Activated T-helper 2 cell treated with anti-CD3 and anti-CD28 coated beads, Interferon-gamma antibody, Interleukin-2, Interleukin-4, amounts not matched to agents 10 μg/mL and 5 μg/mL and 100 μg/mL, durations not matched to agents 14 hours and 24 hours and 36 hours (primary cell): ENCODE measurements around the gene KCNJ5. TPM values are rescaled to one million over a fixed set of nuclear protein-coding genes. Genes with fewer than 3 reads are reported as not detected.
A peak's percentile ranks its signal among the peaks of the same experiment; 100 is the strongest.

Experiments used
- DNase-seq: peaks from one replicate; pipeline ENCODE4 v3.0.0; 2021; ENCODE audit warnings: low spot score
- H3K27ac Mint-ChIP-seq: one replicate; pipeline ENCODE4 v1.8.0; 2021; ENCODE audit warnings: mixed read lengths
- H3K27me3 Mint-ChIP-seq: one replicate; pipeline ENCODE4 v1.8.0; 2021; ENCODE audit warnings: low read depth, mixed read lengths
- H3K36me3 Mint-ChIP-seq: one replicate; pipeline ENCODE4 v1.8.0; 2021; ENCODE audit warnings: low read depth, mixed read lengths
- H3K4me1 Mint-ChIP-seq: one replicate; pipeline ENCODE4 v1.8.0; 2021; ENCODE audit warnings: low read depth, mixed read lengths
- H3K4me3 Mint-ChIP-seq: one replicate; pipeline ENCODE4 v1.8.0; 2021; ENCODE audit warnings: low read depth, mild to moderate bottlenecking, moderate library complexity, mixed read lengths
- H3K9me3 Mint-ChIP-seq: one replicate; pipeline ENCODE4 v1.8.0; 2021; ENCODE audit warnings: mixed read lengths
- intact Hi-C: fragments of 100-400 bp; cut with micrococcal nuclease; formaldehyde crosslinking; loops from one replicate; pipeline ENCODE4 v1.15.1; 2023
- total RNA-seq: library from RNA; stranded (reverse); gene quantifications from 2 replicates; pipeline ENCODE4 v1.2.3, GENCODE V29; 2022

The KCNJ5 gene
- total RNA-seq, 1 donor from 2014 or later = not detected

DNA sequence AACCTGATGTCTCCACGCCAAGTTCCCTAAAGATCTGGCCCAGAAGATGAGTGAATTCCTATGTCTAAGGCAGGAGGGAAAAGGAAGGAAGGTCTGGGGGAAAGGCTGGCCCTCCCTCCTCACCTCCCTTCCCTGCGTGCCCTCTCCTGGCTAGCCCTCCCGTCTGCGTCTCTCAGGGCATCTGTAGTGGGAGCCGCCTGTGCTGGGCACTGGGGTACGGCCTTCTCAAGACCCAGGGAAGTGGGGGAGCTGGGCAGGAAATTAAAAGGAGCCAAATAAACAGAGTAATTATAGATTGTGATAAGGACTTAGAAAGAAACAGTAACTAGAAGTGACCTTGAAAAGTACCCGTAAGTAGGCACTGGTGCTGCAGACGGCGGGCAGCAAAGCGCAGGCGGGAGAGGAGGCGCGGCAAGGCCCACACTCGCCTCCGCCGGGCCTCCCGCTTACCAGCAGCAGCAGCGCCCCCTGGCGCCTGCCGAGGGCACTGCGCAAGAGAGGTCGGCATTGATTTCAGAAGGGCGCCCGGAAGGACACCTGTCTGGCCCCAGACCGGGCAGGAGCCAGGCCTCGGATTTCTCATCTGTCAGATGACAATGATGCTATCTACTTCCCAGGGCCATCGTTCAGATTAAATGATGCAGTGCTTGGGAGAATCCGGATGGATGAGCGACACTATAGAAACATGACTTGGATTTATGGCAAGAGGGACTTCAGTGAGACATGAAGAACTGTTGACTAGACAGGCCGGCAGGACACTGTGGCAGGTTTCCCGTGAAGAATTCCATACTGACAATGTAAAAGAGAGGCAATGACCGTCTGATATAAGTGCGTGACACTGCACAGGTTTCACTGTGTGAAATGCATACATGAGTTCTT, 31.4 kb upstream of the KCNJ5 start:
- Mint-ChIP-seq H3K4me3 (no peak overlapping the region), H3K4me1 (peaks cover 7% of the 10 kb centered on the region), H3K27ac (no peak overlapping the region), H3K36me3 (no peaks in the 10 kb centered on the region), H3K27me3 (peaks cover 19% of the 10 kb centered on the region), H3K9me3 (no peaks in the 10 kb centered on the region)
- intact Hi-C loops = loop anchor here (1.0 to 10.0 kb wide), 3 partner anchors 575 to 829 kb away; no protein-coding TSS in a partner anchor
- DNase-seq = peak; percentile 63

DNA sequence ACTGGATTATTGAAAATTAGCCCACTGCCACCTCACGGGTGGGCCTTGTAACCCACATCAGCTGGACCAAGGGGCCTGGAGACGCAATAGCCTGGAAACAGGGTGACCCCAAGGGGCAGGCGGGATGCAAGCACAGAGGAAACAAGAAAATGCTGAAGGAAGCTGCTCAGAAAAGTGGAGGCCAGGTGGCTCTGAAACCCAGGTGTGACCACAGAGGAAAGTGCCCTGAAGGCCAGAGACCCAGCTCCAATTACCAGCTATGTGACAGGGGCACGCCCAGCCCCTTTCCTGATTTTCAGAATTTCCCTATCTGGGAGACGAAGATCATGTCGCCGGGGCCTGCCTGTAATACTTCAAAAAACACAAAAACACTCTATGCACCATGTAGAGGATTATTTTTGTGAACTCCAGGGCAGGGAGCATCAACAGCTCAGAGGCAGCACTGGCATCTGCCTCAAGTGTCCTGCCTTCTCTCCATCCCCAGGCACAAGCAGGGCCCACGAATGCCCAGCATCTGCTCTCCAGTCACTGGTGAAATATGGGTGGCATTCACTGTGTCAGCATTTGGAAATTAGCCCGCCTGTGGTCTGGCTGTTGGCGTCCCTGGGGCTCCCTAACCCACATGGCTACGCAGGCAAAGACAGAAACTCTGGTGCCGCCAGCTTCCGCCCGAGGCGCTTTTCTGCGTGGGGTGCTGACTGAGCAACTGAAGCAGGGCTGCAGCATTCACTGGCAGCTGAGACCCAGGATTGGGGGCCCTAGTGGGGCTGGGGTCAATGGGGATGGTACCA, 30.4 kb upstream of the KCNJ5 start:
- Mint-ChIP-seq H3K9me3 (no peaks in the 10 kb centered on the region), H3K27me3 (peaks cover 20% of the 10 kb centered on the region), H3K27ac (no peak overlapping the region), H3K4me3 (no peak overlapping the region), H3K36me3 (no peaks in the 10 kb centered on the region), H3K4me1 (peaks cover 7% of the 10 kb centered on the region)
- intact Hi-C loops = loop anchor here (1.0 to 10.0 kb wide), 3 partner anchors 576 to 829 kb away; no protein-coding TSS in a partner anchor
- DNase-seq = no peak

GRCh38 chr11:128862406-128862805, 28.8 kb upstream of the KCNJ5 start:
- Mint-ChIP-seq H3K27me3 (peaks cover 14% of the 10 kb centered on the region), H3K4me1 (peaks cover 7% of the 10 kb centered on the region), H3K9me3 (no peaks in the 10 kb centered on the region), H3K4me3 (no peak overlapping the region), H3K27ac (no peak overlapping the region), H3K36me3 (no peaks in the 10 kb centered on the region)
- DNase-seq = no peak
- intact Hi-C loops = loop anchor here (10.0 kb wide), 2 partner anchors 578 to 628 kb away; no protein-coding TSS in a partner anchor

DNA sequence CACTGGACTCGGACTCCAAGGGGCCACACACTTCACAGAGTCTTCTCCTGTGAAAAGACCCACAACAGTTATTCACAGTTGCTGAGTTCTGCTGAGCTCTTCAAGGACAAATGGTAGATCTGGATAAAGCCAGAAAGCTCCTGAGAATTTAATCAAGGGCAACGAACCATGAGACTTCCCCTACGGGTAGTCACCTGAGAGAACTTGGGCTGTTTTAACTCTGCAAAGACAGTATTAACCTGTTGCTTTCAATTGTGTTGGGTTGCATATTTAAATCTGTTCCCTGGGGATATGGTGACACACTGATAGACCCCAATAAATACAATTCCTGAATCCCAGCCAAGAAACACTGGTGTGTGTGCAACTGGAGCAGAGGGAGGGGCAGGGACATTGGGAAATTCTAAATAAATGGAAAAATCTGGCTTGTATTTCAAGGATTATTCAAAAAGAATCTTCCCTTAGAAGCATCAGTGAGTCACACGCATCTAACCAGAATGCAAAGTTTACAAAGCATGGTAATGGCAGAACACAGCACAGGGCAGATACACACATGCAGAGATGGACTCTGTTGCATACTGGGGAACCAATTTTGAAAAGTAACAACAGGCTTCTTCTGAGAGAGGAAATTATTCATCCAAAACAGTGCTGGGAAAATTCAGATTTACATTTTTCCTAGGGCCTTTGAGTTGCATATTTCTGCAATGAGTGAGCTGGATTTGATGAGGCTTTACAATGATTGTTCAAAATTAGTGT, 28.1 kb upstream of the KCNJ5 start:
- no peak for DNase-seq
- intact Hi-C loops = loop anchor here (10.0 kb wide), 2 partner anchors 578 to 628 kb away; no protein-coding TSS in a partner anchor
- Mint-ChIP-seq H3K4me3 (no peak overlapping the region), H3K27ac (no peak overlapping the region), H3K36me3 (no peaks in the 10 kb centered on the region), H3K27me3 (peaks cover 13% of the 10 kb centered on the region), H3K4me1 (peaks cover 7% of the 10 kb centered on the region), H3K9me3 (no peaks in the 10 kb centered on the region)

GRCh38 chr11:128865490-128865889, 25.7 kb upstream of the KCNJ5 start:
- no peak overlapping the region for H3K4me3 Mint-ChIP-seq
- no peaks in the 10 kb centered on the region for H3K9me3 Mint-ChIP-seq
- no peaks in the 10 kb centered on the region for H3K4me1 Mint-ChIP-seq
- H3K36me3 Mint-ChIP-seq = no peaks in the 10 kb centered on the region
- H3K27me3 Mint-ChIP-seq = peaks cover 7% of the 10 kb centered on the region
- no peak for DNase-seq
- intact Hi-C loops = loop anchor here (5.0 to 10.0 kb wide), 3 partner anchors 581 to 813 kb away; no protein-coding TSS in a partner anchor
- H3K27ac Mint-ChIP-seq = no peak overlapping the region

DNA sequence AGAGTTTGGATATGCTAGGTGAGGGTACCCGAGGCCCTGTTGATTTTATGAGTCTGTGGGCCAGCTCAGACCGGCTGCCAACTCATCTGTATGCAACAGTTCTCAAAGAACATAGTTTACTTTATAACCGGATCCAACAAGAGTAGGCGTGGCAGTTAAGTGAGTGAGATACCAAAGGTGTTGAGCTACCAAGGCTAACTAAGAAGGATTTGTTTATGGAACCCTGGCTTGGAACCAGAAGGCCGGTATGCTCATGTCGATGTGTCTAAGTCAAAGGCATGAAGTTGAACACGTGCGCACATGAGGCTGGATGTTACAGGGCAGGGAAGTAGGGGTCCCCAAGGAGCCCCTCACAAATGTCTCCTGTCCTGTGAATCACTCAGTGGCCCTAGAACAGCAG, 23.9 kb upstream of the KCNJ5 start, which contains the start of gene KCNJ1:
TSS of gene KCNJ1 (minus strand) at position 20 of the 400 bp plus-strand sequence. CDS start 27,053 bp downstream, outside the sequence.
- H3K27ac Mint-ChIP-seq = no peak within 1 kb of the TSS
- no peaks in the 10 kb centered on the region for H3K4me1 Mint-ChIP-seq
- peaks cover 7% of the 10 kb centered on the region for H3K27me3 Mint-ChIP-seq
- H3K4me3 Mint-ChIP-seq = no peak within 1 kb of the TSS
- no peaks in the 10 kb centered on the region for H3K9me3 Mint-ChIP-seq
- no peaks in the 10 kb centered on the region for H3K36me3 Mint-ChIP-seq
- intact Hi-C loops = loop anchor here (5.0 to 10.0 kb wide), 3 partner anchors 582 to 815 kb away; no protein-coding TSS in a partner anchor
- DNase-seq = peak; percentile 20

DNA sequence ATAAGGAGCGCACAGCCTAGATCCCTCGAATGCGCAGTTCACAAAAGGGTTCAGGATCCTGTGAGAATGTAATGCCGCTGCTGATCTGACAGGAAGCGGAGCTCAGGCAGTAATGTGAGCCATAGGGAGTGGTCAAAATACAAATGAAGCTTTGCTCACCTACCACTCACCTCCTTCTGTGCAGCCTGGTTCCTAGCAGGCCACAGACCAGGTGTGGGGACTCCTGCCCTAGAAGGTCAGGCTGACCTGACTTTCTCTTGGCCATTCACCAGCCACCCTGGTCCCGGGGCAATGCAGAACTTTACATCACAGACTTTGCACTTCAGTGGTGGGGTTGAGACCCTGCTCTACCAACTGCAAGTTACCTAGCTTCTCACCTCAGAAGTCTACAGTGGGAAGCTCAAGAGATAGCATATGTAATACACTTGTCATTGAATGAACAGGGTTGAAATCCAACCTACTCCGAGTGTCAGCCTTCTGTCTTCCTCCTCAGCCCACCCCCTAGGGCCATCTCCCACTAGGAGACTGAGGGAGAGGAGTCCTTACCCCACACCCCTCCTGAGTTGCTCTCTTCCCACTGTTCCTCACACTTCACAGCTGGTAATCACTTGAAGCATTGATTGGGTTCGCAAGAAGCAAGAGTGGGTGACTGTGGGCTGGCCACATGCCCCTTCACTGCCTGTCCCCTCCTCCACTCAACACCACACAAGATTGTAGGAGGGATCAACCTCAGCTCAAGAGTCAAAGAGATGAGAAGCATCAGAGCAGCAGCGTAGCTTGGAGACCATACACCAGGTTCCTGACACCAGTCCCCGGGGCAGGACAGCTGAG, 22.1 kb upstream of the KCNJ5 start:
- DNase-seq = peak; percentile 21
- no peaks in the 10 kb centered on the region for H3K4me1 Mint-ChIP-seq
- no peak overlapping the region for H3K4me3 Mint-ChIP-seq
- intact Hi-C loops = loop anchor here (5.0 to 10.0 kb wide), 3 partner anchors 584 to 817 kb away; no protein-coding TSS in a partner anchor
- no peaks in the 10 kb centered on the region for H3K36me3 Mint-ChIP-seq
- no peaks in the 10 kb centered on the region for H3K9me3 Mint-ChIP-seq
- H3K27ac Mint-ChIP-seq = no peak overlapping the region
- H3K27me3 Mint-ChIP-seq = peaks cover 17% of the 10 kb centered on the region

- H3K36me3 Mint-ChIP-seq = no peaks in the 10 kb centered on the region
- H3K9me3 Mint-ChIP-seq = no peaks in the 10 kb centered on the region
- no peak overlapping the region for H3K27ac Mint-ChIP-seq
- H3K4me1 Mint-ChIP-seq = no peaks in the 10 kb centered on the region
- H3K4me3 Mint-ChIP-seq = no peak overlapping the region
- DNase-seq = no peak
- intact Hi-C loops = no loop called here
- peaks cover 18% of the 10 kb centered on the region for H3K27me3 Mint-ChIP-seq
Observed at GRCh38 chr11:128871168-128871610, 20.0 kb upstream of the KCNJ5 start.

DNA sequence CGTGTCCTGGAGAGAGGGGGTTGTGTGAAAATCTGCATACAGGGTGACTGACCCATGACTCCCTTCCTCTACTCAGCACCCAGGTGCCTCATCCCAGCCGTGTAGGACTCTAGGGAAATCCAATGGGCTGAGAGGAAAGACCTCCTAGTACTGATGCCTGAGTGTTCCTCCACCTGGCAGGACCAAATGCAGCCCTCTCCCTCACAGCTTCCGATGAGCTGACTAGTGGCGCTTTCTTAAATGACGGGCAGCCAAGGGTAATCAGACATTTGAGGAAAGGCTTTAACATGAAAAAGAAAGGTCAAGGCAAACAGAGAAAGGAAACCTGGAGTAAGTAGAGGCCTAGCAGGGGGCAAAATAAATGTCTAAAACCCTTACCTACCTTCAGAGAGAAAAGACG, 19.1 kb upstream of the KCNJ5 start:
- Mint-ChIP-seq H3K4me3 (no peak overlapping the region), H3K9me3 (no peaks in the 10 kb centered on the region), H3K36me3 (no peaks in the 10 kb centered on the region), H3K27ac (no peak overlapping the region), H3K4me1 (no peaks in the 10 kb centered on the region), H3K27me3 (peaks cover 18% of the 10 kb centered on the region)
- no peak for DNase-seq
- intact Hi-C loops = no loop called here

GRCh38 chr11:128872594-128872993, 18.6 kb upstream of the KCNJ5 start:
- H3K27ac Mint-ChIP-seq = no peak overlapping the region
- no peaks in the 10 kb centered on the region for H3K36me3 Mint-ChIP-seq
- DNase-seq = no peak
- no peaks in the 10 kb centered on the region for H3K4me1 Mint-ChIP-seq
- no peak overlapping the region for H3K4me3 Mint-ChIP-seq
- intact Hi-C loops = no loop called here
- H3K9me3 Mint-ChIP-seq = no peaks in the 10 kb centered on the region
- H3K27me3 Mint-ChIP-seq = peaks cover 20% of the 10 kb centered on the region

GRCh38 chr11:128874427-128874826, 16.7 kb upstream of the KCNJ5 start:
- Mint-ChIP-seq H3K27ac (no peak overlapping the region), H3K27me3 (peaks cover 26% of the 10 kb centered on the region)
- intact Hi-C loops = no loop called here

More at GRCh38 chr11:128874427-128874826, 16.7 kb upstream of the KCNJ5 start:
- H3K4me1 Mint-ChIP-seq = no peaks in the 10 kb centered on the region
- H3K36me3 Mint-ChIP-seq = no peaks in the 10 kb centered on the region
- H3K4me3 Mint-ChIP-seq = no peak overlapping the region
- no peaks in the 10 kb centered on the region for H3K9me3 Mint-ChIP-seq
- no peak for DNase-seq
